NCI-H146 (cell line): Measurements from ENCODE around the gene OR8B4.
"Not testable (repeated sequence)": the region's sequence is repeated elsewhere in the genome, so short reads cannot be mapped to it uniquely, and the experiment has no call there.

Experiments used
- DNase-seq: peaks from one replicate; lab custom pipeline; 2025; lab: John Stamatoyannopoulos, UW

The OR8B4 gene

DNA sequence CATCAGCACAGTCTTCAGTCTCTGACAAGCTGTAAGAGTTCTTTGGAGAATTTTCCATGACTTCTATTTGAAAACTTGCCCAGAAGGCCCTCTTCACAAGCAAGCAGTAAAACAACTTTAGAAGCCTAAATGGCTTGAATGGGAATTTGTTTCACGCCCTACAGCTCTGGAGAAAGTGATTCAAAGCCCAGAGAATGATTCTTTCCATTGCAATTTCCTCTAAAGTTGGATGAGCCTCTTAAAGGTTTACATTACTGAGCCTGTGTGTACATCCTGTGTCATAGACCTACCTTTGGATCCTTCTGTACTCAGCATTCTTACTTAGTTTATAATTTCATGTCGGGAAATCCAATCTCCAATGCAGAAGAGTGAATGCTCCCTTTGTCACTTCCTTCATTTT is 19.1 kb downstream of the OR8B4 start:
- DNase-seq, result no peak

DNA sequence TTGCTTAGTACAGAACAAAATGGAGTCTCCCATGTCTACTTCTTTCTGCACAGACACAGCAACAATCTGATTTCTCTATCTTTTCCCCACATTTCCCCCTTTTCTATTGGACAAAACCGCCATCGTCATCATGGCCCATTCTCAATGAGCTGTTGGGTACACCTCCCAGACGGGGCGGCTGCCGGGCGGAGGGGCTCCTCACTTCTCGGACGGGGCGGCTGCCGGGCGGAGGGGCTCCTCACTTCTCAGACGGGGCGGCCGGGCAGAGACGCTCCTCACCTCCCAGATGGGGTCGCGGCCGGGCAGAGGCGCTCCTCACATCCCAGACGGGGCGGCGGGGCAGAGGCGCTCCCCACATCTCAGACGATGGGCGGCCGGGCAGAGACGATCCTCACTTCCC is 21.5 kb downstream of the OR8B4 start:
- not testable (repeated sequence) for DNase-seq

DNA sequence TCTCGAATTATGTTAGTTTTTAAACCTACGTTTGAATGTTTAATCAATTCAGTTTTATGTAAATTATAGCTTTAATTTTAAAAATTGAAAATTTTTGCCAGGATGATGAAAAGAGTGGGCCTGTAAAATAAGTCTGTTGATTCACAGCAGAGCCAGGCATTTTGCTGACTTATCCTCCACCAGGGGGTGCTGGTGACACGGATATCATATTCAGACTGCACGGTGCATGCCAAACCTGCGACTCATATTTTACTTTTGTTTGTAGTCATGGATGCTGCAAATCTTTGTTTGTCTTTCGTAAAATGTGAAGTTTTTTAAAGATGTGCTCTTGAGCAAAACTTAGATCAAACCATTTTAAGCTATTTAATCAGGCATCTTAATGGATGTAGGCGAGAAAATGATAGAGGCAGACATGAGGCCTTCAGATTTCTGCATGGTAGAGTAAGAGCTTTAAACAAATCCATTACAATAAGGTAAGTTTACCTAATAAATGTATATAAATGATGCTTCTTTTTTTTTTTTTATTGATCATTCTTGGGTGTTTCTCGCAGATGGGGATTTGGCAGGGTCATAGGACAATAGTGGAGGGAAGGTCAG is 22.2 kb downstream of the OR8B4 start:
- peak; percentile 39 for DNase-seq

DNA sequence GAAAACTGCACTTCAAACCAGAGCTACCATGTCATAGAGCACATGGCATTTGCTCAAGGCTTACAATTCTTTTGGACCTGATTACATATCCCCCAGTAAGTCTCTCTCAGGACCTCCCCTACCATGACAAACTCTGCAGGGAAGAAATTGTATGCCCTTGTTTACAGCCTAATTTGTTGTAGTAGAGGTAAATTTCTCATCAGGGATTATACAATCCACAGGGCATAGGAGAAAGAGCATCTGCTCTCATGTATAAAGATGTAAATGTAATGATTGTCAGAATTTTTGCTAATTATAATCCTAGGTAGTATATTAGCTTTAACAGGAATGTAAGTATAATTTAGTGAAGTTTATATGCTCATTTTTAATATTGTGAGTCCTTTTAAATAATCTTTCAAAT is 25.7 kb downstream of the OR8B4 start, which contains the start of gene OR8B3:
OR8B3 (minus strand) TSS at position 101 of the 400 bp plus-strand sequence. CDS start 1,673 bp downstream, outside the sequence.
- no peak for DNase-seq

DNA sequence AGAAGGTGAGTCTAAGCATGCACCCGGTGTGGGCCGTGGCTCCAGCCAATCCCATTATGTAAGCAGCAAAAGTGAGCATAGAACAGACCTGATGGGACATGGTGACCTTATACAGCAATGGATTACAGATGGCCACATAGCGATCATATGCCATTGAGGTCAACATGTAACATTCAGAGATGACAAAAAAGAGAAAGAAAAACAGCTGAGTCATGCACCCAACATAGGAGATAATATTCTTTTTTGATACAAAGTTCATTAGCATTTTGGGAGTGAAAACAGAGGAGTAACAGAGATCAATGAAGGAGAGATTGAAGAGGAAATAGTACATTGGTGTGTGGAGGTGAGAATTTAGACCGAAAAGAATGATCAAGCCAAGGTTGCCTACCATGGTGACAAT is 27.8 kb downstream of the OR8B4 start:
- not testable (repeated sequence) for DNase-seq

DNA sequence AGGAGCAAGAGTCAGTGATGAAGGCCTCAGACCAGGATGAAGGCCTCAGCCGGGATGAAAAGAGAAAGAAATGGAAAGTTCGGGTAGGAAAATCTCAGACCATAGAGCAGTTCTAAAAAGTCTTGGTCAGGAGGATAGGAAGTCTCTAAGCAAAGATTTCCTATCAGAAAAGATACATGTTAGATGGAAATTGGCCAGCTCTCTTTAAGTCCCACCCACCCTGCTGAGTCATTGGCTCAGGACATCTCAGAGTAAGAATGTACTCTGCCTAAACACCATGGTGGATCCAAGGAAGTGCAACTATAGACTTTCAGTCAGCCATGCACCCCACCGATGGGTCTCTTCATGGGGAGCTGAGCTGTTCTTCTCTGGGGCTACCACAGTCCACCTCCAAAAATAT is 30.3 kb downstream of the OR8B4 start:
- no peak for DNase-seq

DNA sequence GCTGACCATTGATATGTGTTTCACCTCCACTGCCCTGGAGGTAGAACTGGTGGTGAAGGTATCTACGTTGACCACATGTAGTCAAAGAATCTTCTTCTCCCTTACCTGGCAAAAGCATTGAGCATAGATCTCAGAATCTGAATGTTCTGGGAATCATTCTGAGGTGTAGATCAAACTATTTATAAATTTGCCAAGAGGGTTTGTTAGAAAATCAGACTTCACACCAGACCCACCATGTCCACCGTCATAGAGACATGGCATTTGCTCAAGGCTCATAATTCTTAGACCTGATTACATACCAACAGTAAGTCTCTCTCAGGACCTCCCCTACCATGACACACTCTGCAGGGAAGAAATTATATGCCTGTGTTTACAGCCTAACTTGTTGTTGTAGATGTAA is 40.3 kb downstream of the OR8B4 start, which contains the start of gene OR8B2:
OR8B2 (minus strand) TSS at position 101 of the 400 bp plus-strand sequence. CDS start 1,156 bp downstream, outside the sequence.
- no peak for DNase-seq

DNA sequence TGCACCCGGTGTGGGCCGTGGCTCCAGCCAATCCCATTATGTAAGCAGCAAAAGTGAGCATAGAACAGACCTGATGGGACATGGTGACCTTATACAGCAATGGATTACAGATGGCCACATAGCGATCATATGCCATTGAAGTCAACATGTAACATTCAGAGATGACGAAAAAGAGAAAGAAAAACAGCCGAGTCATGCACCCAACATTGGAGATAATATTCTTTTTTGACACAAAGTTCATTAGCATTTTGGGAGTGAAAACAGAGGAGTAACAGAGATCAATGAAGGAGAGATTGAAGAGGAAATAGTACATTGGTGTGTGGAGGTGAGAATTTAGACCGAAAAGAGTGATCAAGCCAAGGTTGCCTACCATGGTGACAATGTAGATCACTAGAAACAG is 41.8 kb downstream of the OR8B4 start:
- not testable (repeated sequence) for DNase-seq

DNA sequence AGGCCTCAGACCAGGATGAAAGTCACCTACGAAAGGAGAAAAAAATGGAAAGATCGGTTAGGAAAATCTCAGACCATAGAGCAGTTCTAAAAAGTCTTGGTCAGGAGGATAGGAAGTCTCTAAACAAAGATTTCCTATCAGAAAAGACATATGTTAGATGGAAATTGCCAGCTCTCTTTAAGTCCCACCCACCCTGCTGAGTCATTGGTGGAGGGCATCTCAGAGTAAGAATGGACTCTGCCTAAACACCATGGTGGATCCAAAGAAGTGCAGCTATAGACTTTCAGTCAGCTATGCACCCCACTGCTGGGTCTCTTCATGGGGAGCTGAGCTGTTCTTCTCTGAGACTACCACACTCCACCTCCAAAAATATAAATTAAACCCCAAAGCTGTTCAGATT is 44.1 kb downstream of the OR8B4 start:
- DNase-seq, result no peak

DNA sequence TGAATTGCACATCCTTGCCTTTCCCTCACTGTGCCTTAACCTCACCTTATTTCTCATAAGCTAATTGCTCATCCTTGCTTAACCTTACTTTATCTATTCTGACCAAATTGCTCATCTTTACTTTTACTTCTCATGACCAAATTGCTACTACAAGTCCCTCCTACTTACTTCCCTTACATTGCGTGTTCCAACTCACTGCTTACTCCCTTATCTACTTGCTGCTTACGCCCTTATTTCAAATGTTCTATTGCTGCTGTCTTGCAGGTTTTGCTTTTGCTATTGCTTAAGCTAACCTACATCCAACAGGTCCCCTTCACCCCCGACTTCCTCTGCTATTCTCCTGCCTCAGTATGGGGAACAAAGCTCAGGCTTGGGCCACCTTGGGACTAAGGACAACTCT is 48.4 kb downstream of the OR8B4 start:
- no peak for DNase-seq
